Astrocyte of the hippocampus (primary cell): Measurements from ENCODE around the gene PPP1R3D.
A peak's percentile ranks its signal among the peaks of the same experiment; 100 is the strongest.
"Not testable (repeated sequence)": the region's sequence is repeated elsewhere in the genome, so short reads cannot be mapped to it uniquely, and the experiment has no call there.

Experiments
- DNase-seq: peaks from one replicate; pipeline ENCODE4 v3.0.0; 2011; ENCODE audit warnings: low read depth, low spot score

The PPP1R3D gene, protein sequence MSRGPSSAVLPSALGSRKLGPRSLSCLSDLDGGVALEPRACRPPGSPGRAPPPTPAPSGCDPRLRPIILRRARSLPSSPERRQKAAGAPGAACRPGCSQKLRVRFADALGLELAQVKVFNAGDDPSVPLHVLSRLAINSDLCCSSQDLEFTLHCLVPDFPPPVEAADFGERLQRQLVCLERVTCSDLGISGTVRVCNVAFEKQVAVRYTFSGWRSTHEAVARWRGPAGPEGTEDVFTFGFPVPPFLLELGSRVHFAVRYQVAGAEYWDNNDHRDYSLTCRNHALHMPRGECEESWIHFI

DNA sequence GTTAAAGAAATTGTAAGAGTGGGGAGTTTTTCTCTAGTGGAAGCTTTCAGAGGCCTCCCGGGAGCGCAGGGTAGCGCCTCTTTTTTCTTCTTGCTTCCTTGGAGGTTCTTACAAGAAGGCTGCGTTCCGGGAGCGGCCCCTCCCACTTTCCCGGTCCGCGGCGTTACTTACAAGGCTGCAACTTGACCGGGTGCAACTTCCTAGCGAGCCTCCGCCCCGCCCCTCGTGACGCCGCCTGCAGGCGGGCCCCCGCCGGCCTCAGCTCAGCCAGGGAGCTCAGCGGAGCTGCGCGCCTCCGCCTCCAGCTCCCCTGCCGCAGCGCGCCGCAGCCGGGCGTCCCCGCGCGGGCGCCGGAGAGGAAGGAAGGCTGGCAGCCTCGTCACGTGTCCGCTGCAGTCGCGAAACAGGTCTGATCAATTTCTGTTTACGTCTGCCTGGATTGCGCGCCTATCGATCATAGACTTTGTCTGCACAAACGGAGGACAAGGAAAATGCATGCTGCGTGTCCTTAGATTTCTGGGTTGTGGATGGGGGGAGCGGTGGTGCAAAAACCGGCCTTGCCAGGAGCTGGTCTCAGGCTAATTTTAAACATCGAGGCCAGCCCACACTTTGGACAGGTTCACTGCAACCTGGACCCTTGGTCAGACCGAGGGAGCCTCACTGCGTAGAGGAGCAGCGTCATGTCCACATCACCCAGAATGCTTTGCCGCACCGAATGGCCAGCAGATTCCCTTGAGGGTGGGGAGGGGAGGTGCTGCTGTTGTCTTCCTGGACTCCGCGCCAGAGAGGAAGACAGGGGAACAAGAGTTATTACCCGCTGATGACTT is at the start of gene PPP1R3D, which contains the start of gene FAM217B:
TSS of gene PPP1R3D (minus strand) at position 177 of the 827 bp plus-strand sequence. CDS start 374 bp downstream, outside the sequence.
TSS of gene FAM217B (plus strand) at position 261 of the 827 bp plus-strand sequence. CDS start 3,555 bp downstream, outside the sequence.
- DNase-seq = peak; percentile 99

DNA sequence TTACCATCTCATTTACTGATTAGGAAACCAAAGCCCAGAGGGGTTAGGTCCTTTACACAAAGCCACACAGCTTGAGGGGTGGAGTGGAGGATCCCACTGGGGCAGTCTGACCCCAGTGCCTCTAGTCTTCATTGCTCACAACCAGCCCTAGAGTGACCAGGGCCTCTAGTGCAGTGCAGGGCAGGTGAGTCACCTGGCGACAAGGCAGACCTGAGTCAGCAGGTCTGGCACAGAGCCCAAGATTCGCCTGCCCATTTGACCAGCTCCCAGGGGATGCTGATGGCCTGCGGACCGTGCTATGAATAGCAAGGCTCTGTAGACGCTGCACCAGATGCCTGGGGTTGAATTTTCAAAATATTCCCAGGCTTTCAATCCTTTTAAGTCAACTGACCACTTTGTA is 48.0 kb upstream of the PPP1R3D start:
- peak; percentile 60 for DNase-seq

DNA sequence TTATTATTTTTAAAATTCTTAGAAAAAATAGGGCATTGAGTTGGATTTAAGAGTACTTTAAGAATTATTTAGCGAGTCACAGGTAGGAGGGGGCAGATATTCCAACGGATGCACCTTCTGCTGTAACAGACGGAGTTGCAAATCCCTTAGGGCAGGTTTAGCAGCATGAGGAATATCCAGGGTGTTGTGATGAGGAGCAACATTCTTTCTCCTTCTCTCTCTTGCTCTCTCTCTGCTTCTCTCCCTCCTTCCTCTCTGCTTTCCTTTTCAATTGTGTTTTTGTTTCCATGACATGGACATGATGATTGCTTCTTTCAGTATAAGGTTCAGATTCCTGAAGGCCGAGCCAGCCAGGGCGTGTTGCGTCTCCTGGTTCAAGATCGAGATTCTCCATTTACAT is 47.0 kb upstream of the PPP1R3D start:
- DNase-seq = no peak

DNA sequence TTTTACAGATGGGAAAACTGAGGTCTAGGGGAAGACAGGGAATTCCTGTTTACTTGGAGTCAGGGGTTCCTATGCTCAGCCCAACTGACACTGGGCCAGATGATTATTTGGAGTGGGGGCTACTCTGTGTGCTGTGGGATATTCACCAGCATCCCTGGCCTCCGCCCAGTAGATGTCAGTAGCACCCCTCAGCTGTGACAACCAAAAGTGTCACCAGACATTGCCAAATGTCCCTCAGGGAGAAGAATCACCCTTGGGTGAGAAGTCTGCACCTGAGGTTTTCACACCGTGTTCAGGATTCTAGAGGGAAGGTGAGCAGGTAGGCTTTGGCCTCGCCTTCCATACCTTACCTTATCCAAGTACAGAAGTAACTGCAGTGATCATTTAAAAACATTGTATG is 45.8 kb upstream of the PPP1R3D start:
- DNase-seq = no peak

DNA sequence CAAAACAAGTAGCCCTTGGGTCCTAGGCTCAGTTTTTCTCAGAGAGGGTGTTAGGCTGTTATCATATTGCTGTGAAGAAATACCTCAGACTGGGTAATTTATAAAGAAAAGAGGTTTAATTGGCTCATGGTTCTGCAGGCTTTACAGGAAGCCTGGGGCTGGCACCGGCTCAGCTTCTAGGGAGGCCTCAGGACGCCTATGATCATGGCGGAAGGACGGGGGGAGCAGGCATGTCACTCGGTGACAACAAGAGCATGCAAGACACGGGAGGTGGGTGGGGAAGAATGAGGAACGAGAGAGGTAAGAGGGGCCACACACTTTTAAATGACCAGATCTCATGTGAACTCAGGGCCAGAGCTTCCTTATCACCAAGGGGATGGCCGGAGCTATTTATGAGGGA is 45.1 kb upstream of the PPP1R3D start:
- no peak for DNase-seq

DNA sequence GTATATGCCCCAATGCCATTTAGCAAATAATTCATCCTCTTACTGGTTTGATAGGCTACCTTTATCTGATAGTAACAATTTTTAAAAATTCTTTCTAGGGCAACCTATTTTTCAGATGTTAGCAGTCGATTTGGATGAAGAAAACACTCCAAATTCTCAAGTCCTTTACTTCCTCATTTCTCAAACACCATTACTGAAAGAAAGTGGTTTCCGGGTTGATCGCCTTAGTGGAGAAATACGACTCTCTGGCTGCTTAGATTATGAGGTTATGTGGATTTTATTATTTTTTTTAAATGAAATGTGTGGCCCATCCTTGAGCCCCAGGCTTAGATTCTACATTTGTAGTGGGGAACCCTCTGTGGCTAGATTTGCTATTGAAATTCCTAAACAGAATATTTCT is 44.4 kb upstream of the PPP1R3D start:
- DNase-seq = no peak

DNA sequence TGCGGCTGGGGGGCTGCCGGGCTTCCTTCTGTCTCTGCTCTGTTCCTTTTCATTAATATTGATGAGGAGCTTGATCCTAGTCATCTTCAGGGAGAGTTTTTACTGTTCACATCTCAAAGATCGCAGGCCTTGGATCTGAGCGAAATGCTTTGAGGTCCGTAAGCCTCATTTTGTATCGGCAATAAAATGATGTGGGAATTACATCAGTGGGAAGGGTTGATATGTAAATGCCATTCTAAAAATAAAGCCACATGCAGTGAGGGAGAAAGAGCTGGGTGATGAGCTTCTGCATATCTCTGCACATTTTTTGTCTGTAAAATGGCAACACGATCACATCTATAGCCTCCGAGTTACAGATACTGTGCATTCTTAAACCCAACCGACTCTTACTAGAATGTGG is 43.0 kb upstream of the PPP1R3D start:
- DNase-seq = no peak

DNA sequence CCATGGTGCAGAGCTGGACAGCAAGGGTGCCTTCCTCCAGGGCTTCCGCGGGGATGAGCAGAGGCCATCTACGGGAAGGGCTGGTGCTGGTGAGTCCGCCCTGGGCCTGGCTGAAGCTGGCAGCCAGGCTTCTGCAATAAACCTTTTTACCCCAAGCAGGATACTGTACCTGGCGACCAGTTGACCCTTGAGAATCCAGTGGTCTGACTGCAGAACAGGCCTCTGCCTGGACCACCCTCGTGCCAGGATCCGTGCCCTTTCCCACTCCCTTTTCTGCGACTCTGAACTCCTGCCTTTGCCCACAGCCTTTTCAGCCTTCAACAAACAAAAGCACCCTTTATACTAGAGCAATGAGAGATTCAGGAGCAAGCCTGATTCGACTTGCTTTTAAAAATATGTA is 37.0 kb upstream of the PPP1R3D start:
- no peak for DNase-seq

DNA sequence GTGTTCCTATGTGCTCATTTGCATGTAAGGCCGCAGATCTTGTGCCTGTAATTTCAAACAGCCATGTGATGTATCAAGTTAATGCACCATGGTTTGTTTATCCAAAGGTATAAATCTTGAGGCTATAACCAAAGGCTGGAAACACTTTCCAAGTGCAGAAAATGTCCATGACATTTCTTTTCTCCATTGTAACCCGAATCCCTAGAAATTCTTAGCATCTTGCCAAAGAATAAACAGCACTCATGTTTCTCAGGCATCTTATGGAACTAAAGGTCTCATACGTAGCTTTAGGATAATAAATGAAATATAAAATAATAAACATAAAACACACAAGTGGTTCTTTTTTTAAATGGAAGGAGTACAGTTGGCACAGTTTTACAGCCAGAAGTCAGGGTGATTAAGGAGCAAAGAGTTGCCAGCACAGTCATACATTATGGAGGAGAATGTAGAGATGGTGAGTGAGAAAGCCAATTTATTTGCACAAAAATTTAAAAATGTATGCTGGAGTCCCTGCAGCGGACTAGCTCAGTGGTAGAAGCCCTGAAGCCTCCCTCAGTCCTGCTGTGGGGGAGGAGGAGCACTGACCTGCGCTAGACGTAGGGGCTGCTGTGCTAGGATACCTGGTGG is 36.2 kb upstream of the PPP1R3D start:
- DNase-seq = no peak

DNA sequence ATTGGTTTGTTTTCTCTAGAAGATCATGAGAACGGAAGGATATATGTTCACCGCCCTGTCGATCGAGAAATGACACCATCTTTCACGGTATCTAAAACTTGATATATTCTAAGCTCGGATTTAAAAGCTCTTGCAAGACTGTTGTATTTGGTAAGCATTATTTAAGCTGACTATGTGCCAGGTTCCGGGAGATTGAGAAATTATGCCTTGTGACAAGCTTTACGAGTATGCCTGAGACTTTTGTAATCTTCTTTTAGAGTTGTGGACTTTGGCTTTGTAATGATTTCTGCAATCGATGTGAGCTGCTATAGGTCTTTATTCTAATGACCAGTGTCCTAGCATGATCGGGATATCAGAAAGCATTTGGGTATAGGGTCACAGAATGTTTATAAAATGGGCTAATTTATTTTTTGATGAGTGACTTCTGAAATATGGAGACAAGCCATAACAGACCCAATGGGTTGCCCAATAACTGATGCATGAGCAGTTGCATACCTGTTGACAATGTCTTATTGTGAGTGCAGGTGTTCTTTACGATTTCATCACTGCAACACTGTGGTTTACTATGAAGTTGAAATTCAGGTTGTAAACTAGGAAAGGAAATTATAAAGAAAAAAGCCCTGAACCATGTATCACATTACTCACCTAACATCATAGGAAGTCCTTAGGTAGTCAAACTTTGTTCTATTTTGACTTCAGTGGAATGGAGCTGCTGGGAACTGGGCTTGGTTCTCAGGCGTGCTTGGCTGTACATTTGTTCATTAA is 32.1 kb upstream of the PPP1R3D start:
- DNase-seq = no peak

DNA sequence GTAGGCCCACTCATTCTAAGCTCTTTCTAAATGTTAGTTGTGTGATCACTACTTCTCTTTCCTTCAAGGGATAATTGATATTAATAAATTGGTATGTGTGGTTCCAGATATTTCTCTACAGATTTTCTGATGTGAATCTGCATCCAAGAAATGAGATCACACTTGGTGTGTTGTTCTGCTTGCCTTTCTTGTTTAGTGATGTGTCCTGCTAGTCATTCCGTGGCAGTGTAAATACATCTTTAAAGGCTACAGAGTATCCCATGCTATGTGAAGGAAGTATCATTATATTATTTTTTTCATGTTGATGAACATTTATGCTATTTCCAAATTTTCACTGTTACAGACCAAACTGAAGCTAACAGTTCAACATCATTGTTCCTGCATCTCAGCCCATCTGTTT is 31.3 kb upstream of the PPP1R3D start:
- no peak for DNase-seq

DNA sequence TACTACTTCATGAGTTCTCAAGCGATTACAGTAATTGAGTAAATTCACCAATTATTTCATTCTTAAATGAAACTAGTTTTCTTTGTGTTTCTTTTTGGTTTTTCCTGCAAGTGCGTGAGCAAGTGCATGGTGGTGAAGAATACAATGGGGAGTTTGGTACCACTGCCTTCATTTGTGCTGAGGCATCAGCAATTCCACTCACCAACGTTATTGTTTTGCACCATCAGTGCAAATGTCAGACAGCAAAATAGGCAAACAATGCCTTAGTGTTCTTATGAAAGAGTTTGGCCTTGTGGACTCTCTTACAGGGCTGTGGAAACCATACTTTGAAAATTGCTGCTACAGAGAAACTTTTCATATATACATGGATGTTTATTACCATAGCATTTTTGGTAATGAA is 26.3 kb upstream of the PPP1R3D start:
- no peak for DNase-seq

DNA sequence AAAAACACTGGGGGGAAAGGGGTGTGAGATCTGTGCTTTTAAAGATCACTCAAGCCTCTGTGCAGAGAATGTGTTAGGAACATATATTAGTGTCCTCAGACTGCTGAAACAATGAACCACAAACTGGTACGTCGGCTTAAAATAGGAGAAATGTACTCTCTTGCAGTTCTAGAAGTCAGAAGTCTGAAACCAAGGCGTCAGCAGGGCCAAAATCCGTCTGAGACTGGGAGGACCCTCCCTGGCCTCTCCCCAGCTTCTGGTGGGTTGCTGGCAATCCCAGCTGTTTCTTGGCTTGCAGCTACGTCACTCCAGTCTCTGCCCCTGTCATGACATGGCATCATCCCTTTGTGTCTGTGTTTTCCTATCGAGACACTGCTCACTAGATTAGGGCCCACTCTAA is 22.1 kb upstream of the PPP1R3D start:
- no peak for DNase-seq

DNA sequence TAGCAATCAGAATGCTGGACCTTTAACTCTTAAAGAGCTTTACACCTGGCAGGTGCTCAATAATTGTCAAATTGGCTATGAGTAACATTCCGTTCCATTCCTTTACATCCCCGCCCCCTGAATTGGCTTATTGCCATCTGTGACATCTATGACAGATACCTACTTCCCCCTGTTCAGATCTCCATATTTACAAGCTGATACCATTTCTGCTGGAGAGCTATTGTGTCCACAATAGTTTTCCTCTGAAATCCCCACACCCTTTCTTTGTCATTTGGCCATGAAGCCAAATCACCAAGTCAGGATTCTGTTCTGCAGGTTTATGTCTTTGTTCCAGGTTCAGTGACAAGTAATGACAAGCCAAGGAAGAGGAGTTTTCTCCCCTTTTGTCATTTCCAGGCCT is 21.3 kb upstream of the PPP1R3D start:
- DNase-seq = no peak

DNA sequence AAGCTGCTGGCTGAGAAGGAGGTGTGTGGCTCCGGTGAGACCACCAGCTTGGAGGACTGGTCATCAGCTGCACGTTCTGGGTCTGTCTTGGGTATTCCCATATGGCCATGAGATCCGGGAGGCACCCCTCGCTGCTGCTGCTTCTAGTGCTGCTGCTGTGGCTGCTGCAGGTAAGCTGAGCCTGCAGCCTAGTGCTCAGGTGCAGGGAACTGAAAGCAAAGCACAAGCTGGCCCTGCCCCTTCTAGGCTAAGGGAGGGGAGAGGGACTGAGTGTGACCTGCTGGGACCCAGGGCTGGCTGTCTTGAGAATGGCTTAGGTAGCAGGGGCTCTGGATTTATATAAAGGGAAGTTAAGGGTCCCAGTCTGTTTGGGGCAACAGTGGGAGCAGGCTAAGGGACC is 18.5 kb upstream of the PPP1R3D start:
- no peak for DNase-seq

DNA sequence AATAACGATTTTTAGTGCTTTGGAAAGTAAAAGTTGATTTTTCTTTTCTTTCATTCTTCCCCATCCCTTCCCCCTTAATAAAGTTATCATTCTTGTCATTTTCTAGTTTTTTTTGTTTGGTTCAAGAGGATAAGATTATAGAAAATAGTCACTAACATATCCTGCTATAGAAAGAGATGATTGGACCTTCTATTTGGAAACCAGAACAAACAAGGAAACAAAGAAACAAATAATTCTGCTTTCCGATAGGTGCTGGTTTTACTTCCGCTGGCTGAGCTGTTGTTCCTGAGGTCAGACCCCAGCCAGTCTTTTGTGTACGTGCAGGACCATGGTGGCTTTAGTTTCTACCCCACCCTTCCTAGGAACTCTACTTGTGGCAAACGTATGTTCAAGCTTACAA is 18.0 kb upstream of the PPP1R3D start, which contains the start of gene CDH26:
TSS of gene CDH26 (plus strand) at position 301 of the 400 bp plus-strand sequence. CDS start 304 bp downstream, outside the sequence.
- no peak for DNase-seq

DNA sequence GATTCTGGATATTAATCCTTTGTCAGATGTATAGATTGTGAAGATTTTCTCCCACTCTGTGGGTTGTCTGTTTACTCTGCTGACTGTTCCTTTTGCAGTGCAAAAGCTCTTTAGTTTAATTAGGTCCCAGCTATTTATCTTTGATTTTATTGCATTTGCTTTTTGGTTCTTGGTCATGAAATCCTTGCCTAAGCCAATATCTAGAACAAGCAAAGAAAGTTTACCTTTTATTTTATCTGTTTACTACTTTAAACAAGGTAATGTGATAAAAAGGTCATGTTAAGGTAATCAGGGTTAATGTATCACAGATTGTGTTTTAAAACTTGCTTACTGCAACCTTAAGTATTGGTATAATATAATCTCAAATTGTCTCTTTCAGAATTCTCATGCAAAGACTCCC is 17.5 kb upstream of the PPP1R3D start:
- not testable (repeated sequence) for DNase-seq

DNA sequence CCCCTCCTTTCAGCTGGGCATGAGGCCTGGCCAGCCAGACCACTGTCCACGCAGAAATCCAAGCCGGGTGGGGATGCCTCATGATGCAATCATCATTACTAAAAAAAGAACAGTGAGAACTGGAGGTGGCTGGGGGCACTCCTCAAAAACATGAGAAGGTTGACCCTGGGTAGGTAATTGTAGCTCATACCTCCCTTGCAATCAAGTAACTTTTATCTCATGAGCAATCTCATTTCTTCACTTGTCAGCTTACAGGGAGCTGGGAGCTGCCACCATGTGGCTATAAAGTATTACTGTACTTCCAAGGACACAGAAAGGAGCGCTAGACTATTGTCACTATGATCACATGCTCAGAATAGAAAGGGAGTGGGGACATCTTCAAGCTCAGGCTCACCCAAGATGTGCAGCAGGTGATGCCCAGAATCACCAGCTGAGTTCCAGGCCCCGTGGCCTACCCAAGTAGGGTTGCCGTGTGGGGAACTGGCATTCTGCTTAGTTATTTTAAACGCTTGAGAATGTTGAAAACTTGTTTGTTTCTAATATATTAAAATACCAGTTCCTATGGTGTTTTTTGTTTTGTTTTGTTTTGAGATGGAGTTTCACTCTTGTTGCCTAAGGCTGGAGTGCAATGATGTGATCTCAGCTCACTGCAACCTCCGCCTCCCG is 15.2 kb upstream of the PPP1R3D start:
- DNase-seq = no peak

DNA sequence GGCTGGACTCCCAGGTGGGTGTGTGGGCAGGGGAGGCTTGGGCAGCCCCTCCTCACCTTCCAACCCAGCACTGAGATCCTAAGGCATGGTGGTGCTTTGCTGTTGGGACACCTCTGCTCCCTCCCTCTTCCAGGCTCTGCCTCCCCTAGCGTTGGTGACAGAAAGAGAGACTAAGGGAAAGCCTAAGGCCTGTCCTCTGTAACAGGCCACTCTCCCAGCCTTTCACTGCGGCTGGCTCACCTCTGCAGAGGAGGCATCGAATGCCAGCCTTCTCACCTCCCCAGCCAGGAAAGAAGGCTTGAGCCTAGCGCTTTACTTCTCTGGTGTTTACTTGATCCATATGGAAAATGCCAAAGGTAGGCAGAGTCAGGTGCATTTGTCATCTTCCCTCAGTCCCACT is 14.6 kb upstream of the PPP1R3D start:
- DNase-seq = no peak

DNA sequence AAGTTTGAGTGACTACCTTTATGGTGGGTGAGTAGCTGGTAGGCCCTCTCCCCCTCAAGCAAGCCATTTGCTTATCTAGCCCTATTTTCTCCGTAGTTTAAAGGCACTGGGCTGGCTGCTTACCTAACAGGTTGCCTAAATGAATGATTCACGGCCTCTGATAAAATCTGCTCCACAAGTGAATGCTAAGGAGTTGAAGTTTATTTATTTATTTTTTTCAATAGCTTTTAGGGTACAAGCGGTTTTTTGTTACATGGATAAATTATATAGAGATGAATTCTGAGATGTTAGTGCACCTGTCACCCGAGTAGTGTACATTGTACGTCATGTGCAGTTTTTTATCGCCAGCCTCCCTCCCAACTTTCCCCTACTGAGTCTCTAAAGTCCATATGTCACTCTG is 9.8 kb upstream of the PPP1R3D start:
- no peak for DNase-seq
